Measurements from ENCODE around the gene C9orf78. TPM values are rescaled to one million over a fixed set of nuclear protein-coding genes. Genes with fewer than 3 reads are reported as not detected.

Gene C9orf78
- total RNA-seq, 1 donor from 2014 or later: 32.9 TPM

- Histone ChIP-seq H3K4me1 (ENCODE audit: control insufficient read depth in 3 of 3, insufficient read depth in 3 of 3, low read length in 3 of 3) (no peaks in the 10 kb centered on the region), H3K9ac (ENCODE audit: low read depth in 1 of 3, low read length in 3 of 3) (no peak overlapping the region), H3K27me3 (ENCODE audit: control insufficient read depth in 3 of 3, insufficient read depth in 3 of 3, low read length in 3 of 3) (no peaks in the 10 kb centered on the region), H3K9me3 (ENCODE audit: control insufficient read depth in 3 of 3, low read length in 3 of 3) (no peaks in the 10 kb centered on the region), H3K36me3 (ENCODE audit: control insufficient read depth in 3 of 3, insufficient read depth in 3 of 3, low read length in 3 of 3) (peaks cover 24 to 34% (median 29%) of the 10 kb centered on the region in 3 donors), H3K27ac (ENCODE audit: low read depth, low read length) (no peak overlapping the region), H3K4me3 (ENCODE audit: low read length in 3 of 3) (no peak overlapping the region)
These were observed 32.3 kb upstream of the C9orf78 start for GRCh38 chr9:129867136-129868022.

- H3K4me3 ChIP-seq (ENCODE audit: low read length in 3 of 3): no peak overlapping the region
- no peaks in the 10 kb centered on the region for H3K27me3 ChIP-seq (ENCODE audit: control insufficient read depth in 3 of 3, insufficient read depth in 3 of 3, low read length in 3 of 3)
- no peaks in the 10 kb centered on the region for H3K4me1 ChIP-seq (ENCODE audit: control insufficient read depth in 3 of 3, insufficient read depth in 3 of 3, low read length in 3 of 3)
- H3K9me3 ChIP-seq (ENCODE audit: control insufficient read depth in 3 of 3, low read length in 3 of 3): no peaks in the 10 kb centered on the region
- H3K9ac ChIP-seq (ENCODE audit: low read depth in 1 of 3, low read length in 3 of 3): no peak overlapping the region
- H3K36me3 ChIP-seq (ENCODE audit: control insufficient read depth in 3 of 3, insufficient read depth in 3 of 3, low read length in 3 of 3): peaks cover 29 to 38% (median 35%) of the 10 kb centered on the region in 3 donors
- H3K27ac ChIP-seq (ENCODE audit: low read depth, low read length): no peak overlapping the region
These were observed 31.5 kb upstream of the C9orf78 start for GRCh38 chr9:129866394-129867135.

- Histone ChIP-seq H3K9ac (ENCODE audit: low read depth in 1 of 3, low read length in 3 of 3) (no peak overlapping the region), H3K4me1 (ENCODE audit: control insufficient read depth in 3 of 3, insufficient read depth in 3 of 3, low read length in 3 of 3) (no peaks in the 10 kb centered on the region), H3K9me3 (ENCODE audit: control insufficient read depth in 3 of 3, low read length in 3 of 3) (no peaks in the 10 kb centered on the region), H3K27me3 (ENCODE audit: control insufficient read depth in 3 of 3, insufficient read depth in 3 of 3, low read length in 3 of 3) (no peaks in the 10 kb centered on the region), H3K27ac (ENCODE audit: low read depth, low read length) (no peak overlapping the region), H3K4me3 (ENCODE audit: low read length in 3 of 3) (no peak overlapping the region), H3K36me3 (ENCODE audit: control insufficient read depth in 3 of 3, insufficient read depth in 3 of 3, low read length in 3 of 3) (peaks cover 37 to 46% (median 43%) of the 10 kb centered on the region in 3 donors)
These were observed 30.7 kb upstream of the C9orf78 start for GRCh38 chr9:129865668-129866320.

- Histone ChIP-seq H3K27me3 (ENCODE audit: control insufficient read depth in 3 of 3, insufficient read depth in 3 of 3, low read length in 3 of 3) (no peaks in the 10 kb centered on the region), H3K9ac (ENCODE audit: low read depth in 1 of 3, low read length in 3 of 3) (no peak overlapping the region), H3K4me1 (ENCODE audit: control insufficient read depth in 3 of 3, insufficient read depth in 3 of 3, low read length in 3 of 3) (no peaks in the 10 kb centered on the region), H3K9me3 (ENCODE audit: control insufficient read depth in 3 of 3, low read length in 3 of 3) (no peaks in the 10 kb centered on the region), H3K4me3 (ENCODE audit: low read length in 3 of 3) (no peak overlapping the region), H3K27ac (ENCODE audit: low read depth, low read length) (no peak overlapping the region), H3K36me3 (ENCODE audit: control insufficient read depth in 3 of 3, insufficient read depth in 3 of 3, low read length in 3 of 3) (peaks cover 38 to 50% (median 48%) of the 10 kb centered on the region in 3 donors)
These were observed 30.0 kb upstream of the C9orf78 start for GRCh38 chr9:129864991-129865647.

GRCh38 chr9:129863059-129863690, 28.1 kb upstream of the C9orf78 start:
- Histone ChIP-seq H3K27ac (ENCODE audit: low read depth, low read length) (no peak overlapping the region), H3K27me3 (ENCODE audit: control insufficient read depth in 3 of 3, insufficient read depth in 3 of 3, low read length in 3 of 3) (no peaks in the 10 kb centered on the region), H3K36me3 (ENCODE audit: control insufficient read depth in 3 of 3, insufficient read depth in 3 of 3, low read length in 3 of 3) (peaks cover 40 to 56% (median 55%) of the 10 kb centered on the region in 3 donors), H3K4me1 (ENCODE audit: control insufficient read depth in 3 of 3, insufficient read depth in 3 of 3, low read length in 3 of 3) (no peaks in the 10 kb centered on the region), H3K9ac (ENCODE audit: low read depth in 1 of 3, low read length in 3 of 3) (no peak overlapping the region), H3K4me3 (ENCODE audit: low read length in 3 of 3) (no peak overlapping the region), H3K9me3 (ENCODE audit: control insufficient read depth in 3 of 3, low read length in 3 of 3) (no peaks in the 10 kb centered on the region)

GRCh38 chr9:129861447-129861827, 26.4 kb upstream of the C9orf78 start:
- H3K27me3 ChIP-seq (ENCODE audit: control insufficient read depth in 3 of 3, insufficient read depth in 3 of 3, low read length in 3 of 3): no peaks in the 10 kb centered on the region
- H3K9ac ChIP-seq (ENCODE audit: low read depth in 1 of 3, low read length in 3 of 3): no peak overlapping the region
- no peaks in the 10 kb centered on the region for H3K4me1 ChIP-seq (ENCODE audit: control insufficient read depth in 3 of 3, insufficient read depth in 3 of 3, low read length in 3 of 3)
- H3K27ac ChIP-seq (ENCODE audit: low read depth, low read length): no peak overlapping the region
- H3K36me3 ChIP-seq (ENCODE audit: control insufficient read depth in 3 of 3, insufficient read depth in 3 of 3, low read length in 3 of 3): peaks cover 48 to 62% (median 59%) of the 10 kb centered on the region in 3 donors
- no peak overlapping the region for H3K4me3 ChIP-seq (ENCODE audit: low read length in 3 of 3)
- no peaks in the 10 kb centered on the region for H3K9me3 ChIP-seq (ENCODE audit: control insufficient read depth in 3 of 3, low read length in 3 of 3)

GRCh38 chr9:129860653-129861446, 25.8 kb upstream of the C9orf78 start:
- Histone ChIP-seq H3K9ac (ENCODE audit: low read depth in 1 of 3, low read length in 3 of 3) (no peak overlapping the region), H3K4me3 (ENCODE audit: low read length in 3 of 3) (no peak overlapping the region), H3K4me1 (ENCODE audit: control insufficient read depth in 3 of 3, insufficient read depth in 3 of 3, low read length in 3 of 3) (no peaks in the 10 kb centered on the region), H3K9me3 (ENCODE audit: control insufficient read depth in 3 of 3, low read length in 3 of 3) (no peaks in the 10 kb centered on the region), H3K27ac (ENCODE audit: low read depth, low read length) (no peak overlapping the region), H3K27me3 (ENCODE audit: control insufficient read depth in 3 of 3, insufficient read depth in 3 of 3, low read length in 3 of 3) (no peaks in the 10 kb centered on the region), H3K36me3 (ENCODE audit: control insufficient read depth in 3 of 3, insufficient read depth in 3 of 3, low read length in 3 of 3) (peaks cover 49 to 63% (median 62%) of the 10 kb centered on the region in 3 donors)

- H3K27me3 ChIP-seq (ENCODE audit: control insufficient read depth in 3 of 3, insufficient read depth in 3 of 3, low read length in 3 of 3): no peaks in the 10 kb centered on the region
- no peak overlapping the region for H3K27ac ChIP-seq (ENCODE audit: low read depth, low read length)
- H3K4me3 ChIP-seq (ENCODE audit: low read length in 3 of 3): no peak overlapping the region
- no peak overlapping the region for H3K9ac ChIP-seq (ENCODE audit: low read depth in 1 of 3, low read length in 3 of 3)
- no peaks in the 10 kb centered on the region for H3K4me1 ChIP-seq (ENCODE audit: control insufficient read depth in 3 of 3, insufficient read depth in 3 of 3, low read length in 3 of 3)
- H3K9me3 ChIP-seq (ENCODE audit: control insufficient read depth in 3 of 3, low read length in 3 of 3): no peaks in the 10 kb centered on the region
- H3K36me3 ChIP-seq (ENCODE audit: control insufficient read depth in 3 of 3, insufficient read depth in 3 of 3, low read length in 3 of 3): peaks cover 51 to 72% (median 59%) of the 10 kb centered on the region in 3 donors
These were observed 23.3 kb upstream of the C9orf78 start for GRCh38 chr9:129858167-129858962.
